Heart left ventricle (tissue), 16 donors: ENCODE measurements around the gene NEURL4. TPM values are rescaled to one million over a fixed set of nuclear protein-coding genes. Genes with fewer than 3 reads are reported as not detected.

ENCODE experiments used
- ATAC-seq, 4 donors: fragments of 200-7000 bp; cut with Tn5 transposase; one replicate each; pipeline ENCODE4 v1.9.1; 2020 to 2022; ENCODE audit warnings: moderate library complexity in 4 of 4, mild to moderate bottlenecking in 3 of 4, moderate number of reproducible peaks in 1 of 4
- DNase-seq, 5 donors: peaks; one replicate each; pipeline ENCODE4 v3.0.0-alpha.2; 2020
- H3K27ac ChIP-seq, 12 donors: fragments of 200-600 bp; sonication (generic) in 4 of 12; one replicate each; pipeline versions ENCODE4 v1.5.0 to v1.8.0; 2016 to 2022; ENCODE audit warnings: mild to moderate bottlenecking in 2 of 12
- H3K27me3 ChIP-seq, 9 donors: fragments of 200-600 bp; sonication (generic) in 2 of 9; one replicate each; pipeline versions ENCODE4 v1.5.1 to v1.8.0; 2016 to 2022; ENCODE audit warnings: mild to moderate bottlenecking in 3 of 9
- H3K36me3 ChIP-seq, 9 donors: fragments of 200-600 bp; sonication (generic) in 2 of 9; one replicate each; pipeline versions ENCODE4 v1.5.0 to v1.8.0; 2018 to 2022; ENCODE audit warnings: mild to moderate bottlenecking in 2 of 9
- H3K4me1 ChIP-seq, 12 donors: fragments of 200-600 bp; sonication (generic) in 4 of 12; one replicate each; pipeline versions ENCODE4 v1.5.0 to v1.8.0; 2016 to 2022; ENCODE audit warnings: mild to moderate bottlenecking in 3 of 12
- H3K4me3 ChIP-seq, 12 donors: fragments of 200-600 bp; sonication (generic) in 4 of 12; one replicate each; pipeline versions ENCODE4 v1.5.0 to v1.8.0; 2017 to 2022; ENCODE audit warnings: mild to moderate bottlenecking in 9 of 12, moderate library complexity in 4 of 12
- H3K9me3 ChIP-seq, 12 donors: fragments of 200-600 bp; sonication (generic) in 4 of 12; one replicate each; pipeline versions ENCODE4 v1.5.0 to v1.8.0; 2016 to 2022; ENCODE audit warnings: mild to moderate bottlenecking in 1 of 12
- POLR2A ChIP-seq, 2 donors: fragments of 450-650 bp; IDR thresholded peaks; one replicate each; pipeline ENCODE4 v1.6.1; 2017; ENCODE audit warnings: antibody characterized with exemption in 2 of 2, mild to moderate bottlenecking in 2 of 2, moderate library complexity in 2 of 2
- WGBS, 4 donors: extraction: QIAGEN DNeasy Blood & Tissue Kit in 2 of 4; methylation state at CpG; one replicate each; pipeline versions ENCODE4 v1.1.5 to v1.1.7; 2013 to 2018; 5-methylcytosine and 5-hydroxymethylcytosine counted together
- intact Hi-C, 10 donors: fragments of 100-400 bp; cut with DNase I; formaldehyde crosslinking; loops; one replicate each; pipeline versions ENCODE4 v1.11.1 to v1.14.2; 2022
- polyA plus RNA-seq, 2 donors: library from polyadenylated mRNA; stranded (reverse); fragments of 200-250 nt; gene quantifications; one replicate each; pipeline ENCODE4 v1.2.3, GENCODE V29; 2013
- total RNA-seq, 9 donors: library from RNA; depleted of rRNA in 2 of 9; stranded (reverse); fragments of >200 nt in 2 of 9; fragmentation: NEBNext Ultra II Directional in 3 of 9; extraction: Animal tissue kit (Norgen Biotek cat#: 25700) in 3 of 9; gene quantifications; one replicate each; pipeline versions ENCODE4 v1.1.0 to v1.2.4, GENCODE V29; 2016 to 2023
- TF ChIP-seq, protein P1 (sequence below), 12 donors: fragments of 200-600 bp; sonication (generic) in 4 of 12; IDR thresholded peaks; one replicate each; pipeline versions ENCODE4 v1.5.0 to v1.8.0; 2018 to 2022; ENCODE audit warnings: antibody characterized with exemption in 12 of 12, mild to moderate bottlenecking in 5 of 12
- donor health status: ischemic (EF 13 %, LVEDD 7.1; RV severe dilation, severe dysfunction).
- donor health status: healthy with polysubstance abuse.
- donor health status: DM: no; HTN: yes; CAD: no.
- donor health status: DM: no; HTN: no; CAD: no.
- donor health status: ischemic (EF 25% LVEDD 6.9; RV normal size, moderate dysfunction).
- donor health status: ischemic (EF 25% LVEDD 5.7; RV mildly dilated, moderate dysfunction).
- donor health status: healthy.
- donor health status: DM: yes; HTN: yes; CAD: no.
- donor health status: ischemic (EF 35%, LVEDD 5.7; RV mildly dilated, moderate dysfunction).
- donor health status: nonischemic (EF 11% LVEDD 7.7; RV severe dilation, severe dysfunction).
- donor health status: DM: yes; HTN: yes; CAD: no.
- donor health status: PGD.
- donor health status: ischemic (EF 29% LVEDD 5.4; RV normal size, mild dysfunction).
- donor health status: nonischemic (EF 23%, LVEDD 6.1; RV moderate dilation, normal function).

The NEURL4 gene
- total and polyA plus RNA-seq, 11 donors = 13.6 to 39.2 (median 27.6) TPM

DNA sequence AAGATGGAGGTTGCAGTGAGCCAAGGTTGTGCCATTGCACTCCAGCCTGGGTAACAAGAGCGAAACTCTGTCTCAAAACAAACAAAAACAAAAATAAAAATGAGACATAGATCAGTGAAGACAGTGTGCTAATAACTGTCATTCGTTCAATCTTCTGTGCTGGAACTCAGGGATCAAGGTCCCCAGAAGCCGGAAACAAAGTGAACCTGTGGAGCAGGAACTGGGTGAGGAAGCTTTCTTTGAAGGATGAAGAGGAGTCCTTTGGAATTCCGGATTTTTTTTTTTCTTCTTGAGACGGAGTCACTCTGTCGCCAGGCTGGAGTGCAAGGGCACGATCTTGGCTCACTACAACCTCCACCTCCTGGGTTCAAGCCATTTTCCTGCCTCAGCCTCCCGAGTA, 49.7 kb downstream of the NEURL4 start:
- no peaks in the 10 kb centered on the region for H3K9me3 ChIP-seq
- no peak for DNase-seq
- intact Hi-C loops = loop anchor here in 3 of 10 donors (5.0 to 10.0 kb wide), 2 partner anchors 65 to 68 kb away; no protein-coding TSS in a partner anchor
- 87 to 92% (median 88%) methylated on average over 8 of the region's 8 CpGs for WGBS, 4 donors
- H3K27me3 ChIP-seq = peaks cover 0 to 24% (median 3%) of the 10 kb centered on the region in 9 donors
- ATAC-seq = no peak
- peaks cover 0 to 10% (median 1%) of the 10 kb centered on the region in 9 donors for H3K36me3 ChIP-seq
- no peak overlapping the region for H3K4me3 ChIP-seq
- no peak for TF ChIP-seq POLR2A (IDR thresholded peaks at IDR 0.05)
- TF ChIP-seq, protein P1, sequence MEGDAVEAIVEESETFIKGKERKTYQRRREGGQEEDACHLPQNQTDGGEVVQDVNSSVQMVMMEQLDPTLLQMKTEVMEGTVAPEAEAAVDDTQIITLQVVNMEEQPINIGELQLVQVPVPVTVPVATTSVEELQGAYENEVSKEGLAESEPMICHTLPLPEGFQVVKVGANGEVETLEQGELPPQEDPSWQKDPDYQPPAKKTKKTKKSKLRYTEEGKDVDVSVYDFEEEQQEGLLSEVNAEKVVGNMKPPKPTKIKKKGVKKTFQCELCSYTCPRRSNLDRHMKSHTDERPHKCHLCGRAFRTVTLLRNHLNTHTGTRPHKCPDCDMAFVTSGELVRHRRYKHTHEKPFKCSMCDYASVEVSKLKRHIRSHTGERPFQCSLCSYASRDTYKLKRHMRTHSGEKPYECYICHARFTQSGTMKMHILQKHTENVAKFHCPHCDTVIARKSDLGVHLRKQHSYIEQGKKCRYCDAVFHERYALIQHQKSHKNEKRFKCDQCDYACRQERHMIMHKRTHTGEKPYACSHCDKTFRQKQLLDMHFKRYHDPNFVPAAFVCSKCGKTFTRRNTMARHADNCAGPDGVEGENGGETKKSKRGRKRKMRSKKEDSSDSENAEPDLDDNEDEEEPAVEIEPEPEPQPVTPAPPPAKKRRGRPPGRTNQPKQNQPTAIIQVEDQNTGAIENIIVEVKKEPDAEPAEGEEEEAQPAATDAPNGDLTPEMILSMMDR (IDR thresholded peaks at IDR 0.05) = no peak
- no peak overlapping the region for H3K27ac ChIP-seq
- peaks cover 4 to 39% (median 21%) of the 10 kb centered on the region in 12 donors for H3K4me1 ChIP-seq

DNA sequence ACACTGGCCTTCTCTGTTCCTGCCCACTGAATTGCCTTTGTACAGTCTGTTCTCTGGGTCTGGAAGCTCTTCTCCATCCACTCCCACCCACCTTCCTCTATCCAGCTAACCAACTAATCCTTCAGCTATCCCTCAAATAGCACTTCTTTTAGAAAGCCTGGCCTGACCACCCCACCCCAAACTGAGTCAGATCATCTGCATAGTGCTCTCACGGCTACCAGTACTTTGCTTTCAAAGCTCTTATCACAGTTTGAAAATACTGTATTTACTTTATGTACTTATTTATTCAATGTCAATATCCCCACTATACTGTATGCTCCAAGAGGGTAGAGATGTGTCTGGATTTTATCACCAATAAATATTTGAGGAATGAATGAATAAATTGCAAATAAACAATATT, 62.4 kb downstream of the NEURL4 start:
- no peak for DNase-seq
- H3K4me1 ChIP-seq = peaks cover 0 to 20% (median 13%) of the 10 kb centered on the region in 12 donors
- TF ChIP-seq POLR2A (IDR thresholded peaks at IDR 0.05) = no peak
- TF ChIP-seq, protein P1 (IDR thresholded peaks at IDR 0.05) = no peak
- no peaks in the 10 kb centered on the region for H3K36me3 ChIP-seq
- 59 to 78% (median 68%) methylated on average over 1 of the region's 1 CpG for WGBS, 4 donors
- intact Hi-C loops = no loop called here
- H3K27me3 ChIP-seq = peaks cover 12 to 48% (median 26%) of the 10 kb centered on the region in 9 donors
- no peak overlapping the region for H3K27ac ChIP-seq
- ATAC-seq = no peak
- no peaks in the 10 kb centered on the region for H3K9me3 ChIP-seq
- no peak overlapping the region for H3K4me3 ChIP-seq

Other genes with a start within 250 kb of the NEURL4 start
Only the 30 nearest of the 34 such genes appear.
- gene ASGR2, start 214.5 kb downstream of the NEURL4 start, total RNA-seq = 1 to 10 TPM in 1 of 9 donors, under 1 TPM in 2, not detected in 6; 0.29 to 2.1 (median 0.39) TPM
- gene ASGR2, start 214.5 kb downstream of the NEURL4 start, polyA plus RNA-seq = under 1 TPM in 1 of 2 donors, not detected in 1; 0.28 TPM
- 1 to 10 TPM in 3 of 9 donors, under 1 TPM in 3, not detected in 3; 0.23 to 3.5 (median 0.72) TPM for gene ASGR1, start 150.0 kb downstream of the NEURL4 start, total RNA-seq
- under 1 TPM; 0.19 to 0.64 TPM for gene ASGR1, start 150.0 kb downstream of the NEURL4 start, polyA plus RNA-seq
- gene DLG4, start 109.5 kb downstream of the NEURL4 start, total RNA-seq = 10 to 100 TPM; 12.0 to 24.3 (median 16.6) TPM
- 10 to 100 TPM in 1 of 2 donors, 1 to 10 TPM in 1; 5.3 to 15.5 TPM for gene DLG4, start 109.5 kb downstream of the NEURL4 start, polyA plus RNA-seq
- gene ACADVL, start 109.4 kb downstream of the NEURL4 start, total RNA-seq = 1,000 to 10,000 TPM in 7 of 9 donors, 100 to 1,000 TPM in 2; 874 to 2,110 (median 1,385) TPM
- gene ACADVL, start 109.4 kb downstream of the NEURL4 start, polyA plus RNA-seq = 1,000 to 10,000 TPM in 1 of 2 donors, 100 to 1,000 TPM in 1; 601 to 2,758 TPM
- gene DVL2, start 94.8 kb downstream of the NEURL4 start, total RNA-seq = 10 to 100 TPM; 14.0 to 28.6 (median 17.8) TPM
- 10 to 100 TPM; 13.0 to 15.6 TPM for gene DVL2, start 94.8 kb downstream of the NEURL4 start, polyA plus RNA-seq
- gene PHF23, start 89.9 kb downstream of the NEURL4 start, total RNA-seq = 10 to 100 TPM; 19.1 to 36.7 (median 23.0) TPM
- gene PHF23, start 89.9 kb downstream of the NEURL4 start, polyA plus RNA-seq = 10 to 100 TPM; 13.7 to 31.8 TPM
- gene GABARAP, start 86.9 kb downstream of the NEURL4 start, total RNA-seq = 100 to 1,000 TPM; 293 to 591 (median 491) TPM
- 100 to 1,000 TPM; 580 to 674 TPM for gene GABARAP, start 86.9 kb downstream of the NEURL4 start, polyA plus RNA-seq
- gene CTDNEP1, start 77.6 kb downstream of the NEURL4 start, total RNA-seq = 100 to 1,000 TPM in 6 of 9 donors, 10 to 100 TPM in 3; 54.0 to 126 (median 107) TPM
- gene CTDNEP1, start 77.6 kb downstream of the NEURL4 start, polyA plus RNA-seq = 100 to 1,000 TPM in 1 of 2 donors, 10 to 100 TPM in 1; 54.4 to 120 TPM
- gene ELP5, start 77.1 kb downstream of the NEURL4 start, total RNA-seq = 10 to 100 TPM; 28.0 to 87.2 (median 52.6) TPM
- gene ELP5, start 77.1 kb downstream of the NEURL4 start, polyA plus RNA-seq = 10 to 100 TPM; 33.5 to 47.0 TPM
- gene CLDN7, start 66.9 kb downstream of the NEURL4 start, total RNA-seq = 1 to 10 TPM in 5 of 9 donors, under 1 TPM in 2, not detected in 2; 0.36 to 2.6 (median 2.0) TPM
- gene CLDN7, start 66.9 kb downstream of the NEURL4 start, polyA plus RNA-seq = 1 to 10 TPM; 1.1 to 1.3 TPM
- gene SLC2A4, start 47.6 kb downstream of the NEURL4 start, total RNA-seq = 100 to 1,000 TPM in 7 of 9 donors, 10 to 100 TPM in 2; 82.0 to 184 (median 172) TPM
- 100 to 1,000 TPM in 1 of 2 donors, 10 to 100 TPM in 1; 48.5 to 107 TPM for gene SLC2A4, start 47.6 kb downstream of the NEURL4 start, polyA plus RNA-seq
- 1 to 10 TPM in 1 of 9 donors, under 1 TPM in 8; 0.32 to 1.6 (median 0.56) TPM for gene YBX2, start 34.7 kb downstream of the NEURL4 start, total RNA-seq
- gene YBX2, start 34.7 kb downstream of the NEURL4 start, polyA plus RNA-seq = 1 to 10 TPM in 1 of 2 donors, under 1 TPM in 1; 0.43 to 2.0 TPM
- gene EIF5A, start 21.7 kb downstream of the NEURL4 start, total RNA-seq = 100 to 1,000 TPM; 120 to 500 (median 257) TPM
- gene EIF5A, start 21.7 kb downstream of the NEURL4 start, polyA plus RNA-seq = 100 to 1,000 TPM; 403 to 934 TPM
- gene GPS2, start 14.0 kb downstream of the NEURL4 start, total RNA-seq = 100 to 1,000 TPM in 1 of 9 donors, 10 to 100 TPM in 8; 51.0 to 118 (median 61.2) TPM
- 10 to 100 TPM; 81.6 to 88.4 TPM for gene GPS2, start 14.0 kb downstream of the NEURL4 start, polyA plus RNA-seq
- 10 to 100 TPM in 5 of 9 donors, 1 to 10 TPM in 3, under 1 TPM in 1; 0.88 to 24.2 (median 16.4) TPM for gene ACAP1, start 7.2 kb upstream of the NEURL4 start, total RNA-seq
- 1 to 10 TPM; 2.6 to 6.1 TPM for gene ACAP1, start 7.2 kb upstream of the NEURL4 start, polyA plus RNA-seq
- 1 to 10 TPM; 3.4 to 9.0 (median 5.9) TPM for gene KCTD11, start 22.8 kb upstream of the NEURL4 start, total RNA-seq
- gene KCTD11, start 22.8 kb upstream of the NEURL4 start, polyA plus RNA-seq = 1 to 10 TPM; 6.4 to 9.6 TPM
- gene TMEM95, start 25.8 kb upstream of the NEURL4 start, total RNA-seq = not detected
- gene TMEM95, start 25.8 kb upstream of the NEURL4 start, polyA plus RNA-seq = not detected
- gene TNK1, start 51.8 kb upstream of the NEURL4 start, total RNA-seq = 1 to 10 TPM; 1.4 to 6.2 (median 2.2) TPM
- gene TNK1, start 51.8 kb upstream of the NEURL4 start, polyA plus RNA-seq = 1 to 10 TPM; 1.8 to 2.1 TPM
- 10 to 100 TPM; 14.3 to 29.5 (median 16.4) TPM for gene PLSCR3, start 65.2 kb upstream of the NEURL4 start, total RNA-seq
- 10 to 100 TPM; 21.2 to 28.3 TPM for gene PLSCR3, start 65.2 kb upstream of the NEURL4 start, polyA plus RNA-seq
- 10 to 100 TPM; 51.9 to 78.7 (median 69.5) TPM for gene TMEM256, start 74.8 kb upstream of the NEURL4 start, total RNA-seq
- gene TMEM256, start 74.8 kb upstream of the NEURL4 start, polyA plus RNA-seq = 100 to 1,000 TPM in 1 of 2 donors, 10 to 100 TPM in 1; 74.4 to 195 TPM
- gene NLGN2, start 78.5 kb upstream of the NEURL4 start, total RNA-seq = 10 to 100 TPM in 2 of 9 donors, 1 to 10 TPM in 7; 4.6 to 12.9 (median 7.3) TPM
- gene NLGN2, start 78.5 kb upstream of the NEURL4 start, polyA plus RNA-seq = 10 to 100 TPM in 1 of 2 donors, 1 to 10 TPM in 1; 3.5 to 11.1 TPM
- gene SPEM1, start 91.0 kb upstream of the NEURL4 start, total RNA-seq = not detected
- not detected for gene SPEM1, start 91.0 kb upstream of the NEURL4 start, polyA plus RNA-seq
- not detected for gene SPEM2, start 96.3 kb upstream of the NEURL4 start, total RNA-seq
- gene SPEM2, start 96.3 kb upstream of the NEURL4 start, polyA plus RNA-seq = not detected
- not detected for gene SPEM3, start 99.5 kb upstream of the NEURL4 start, total RNA-seq
- gene SPEM3, start 99.5 kb upstream of the NEURL4 start, polyA plus RNA-seq = not detected
- 1 to 10 TPM; 1.7 to 6.8 (median 4.0) TPM for gene TMEM102, start 106.1 kb upstream of the NEURL4 start, total RNA-seq
- 1 to 10 TPM; 1.8 to 4.5 TPM for gene TMEM102, start 106.1 kb upstream of the NEURL4 start, polyA plus RNA-seq
- gene FGF11, start 110.2 kb upstream of the NEURL4 start, total RNA-seq = 1 to 10 TPM; 2.8 to 9.6 (median 7.8) TPM
- 1 to 10 TPM; 1.6 to 9.6 TPM for gene FGF11, start 110.2 kb upstream of the NEURL4 start, polyA plus RNA-seq
- gene CHRNB1, start 115.7 kb upstream of the NEURL4 start, total RNA-seq = 10 to 100 TPM in 7 of 9 donors, 1 to 10 TPM in 2; 8.2 to 14.2 (median 11.0) TPM
- gene CHRNB1, start 115.7 kb upstream of the NEURL4 start, polyA plus RNA-seq = 10 to 100 TPM; 11.2 to 27.3 TPM
- gene ZBTB4, start 150.3 kb upstream of the NEURL4 start, total RNA-seq = 10 to 100 TPM; 51.8 to 77.2 (median 59.5) TPM
- gene ZBTB4, start 150.3 kb upstream of the NEURL4 start, polyA plus RNA-seq = 10 to 100 TPM; 29.3 to 35.3 TPM
- not detected for gene SLC35G6, start 152.1 kb upstream of the NEURL4 start, total RNA-seq
- under 1 TPM in 1 of 2 donors, not detected in 1; 0.08 TPM for gene SLC35G6, start 152.1 kb upstream of the NEURL4 start, polyA plus RNA-seq
- 10 to 100 TPM; 31.4 to 77.6 (median 50.7) TPM for gene POLR2A, start 155.0 kb upstream of the NEURL4 start, total RNA-seq
- gene POLR2A, start 155.0 kb upstream of the NEURL4 start, polyA plus RNA-seq = 10 to 100 TPM; 17.3 to 18.5 TPM